Measurements from ENCODE around the gene TMEM74B.

The TMEM74B gene

GRCh38 chr20:1195226-1195625 lies 10.4 kb upstream of the TMEM74B start:
- peaks cover 0 to 5% (median 0%) of the 10 kb centered on the region in 5 donors for H3K4me1 ChIP-seq (ENCODE audit: control insufficient read depth in 5 of 5, insufficient read depth in 5 of 5, low read length in 5 of 5)
- H3K9ac ChIP-seq (ENCODE audit: low read length in 5 of 5): no peak overlapping the region
- H3K9me3 ChIP-seq (ENCODE audit: control insufficient read depth in 5 of 5, low read length in 5 of 5): peaks cover 0 to 7% (median 0%) of the 10 kb centered on the region in 5 donors
- H3K27ac ChIP-seq (ENCODE audit: low read depth, low read length): no peak overlapping the region
- H3K27me3 ChIP-seq (ENCODE audit: control insufficient read depth in 5 of 5, insufficient read depth in 4 of 5, low read length in 5 of 5): no peaks in the 10 kb centered on the region
- no peaks in the 10 kb centered on the region for H3K36me3 ChIP-seq (ENCODE audit: control insufficient read depth in 5 of 5, insufficient read depth in 5 of 5, low read length in 5 of 5)
- H3K4me3 ChIP-seq (ENCODE audit: low read depth in 1 of 5, low read length in 5 of 5): no peak overlapping the region

- Histone ChIP-seq H3K9ac (ENCODE audit: low read length in 5 of 5) (no peak overlapping the region), H3K9me3 (ENCODE audit: control insufficient read depth in 5 of 5, low read length in 5 of 5) (peaks cover 0 to 2% (median 0%) of the 10 kb centered on the region in 5 donors), H3K4me3 (ENCODE audit: low read depth in 1 of 5, low read length in 5 of 5) (no peak overlapping the region), H3K27ac (ENCODE audit: low read depth, low read length) (no peak overlapping the region), H3K27me3 (ENCODE audit: control insufficient read depth in 5 of 5, insufficient read depth in 4 of 5, low read length in 5 of 5) (peaks cover 0 to 6% (median 5%) of the 10 kb centered on the region in 5 donors), H3K36me3 (ENCODE audit: control insufficient read depth in 5 of 5, insufficient read depth in 5 of 5, low read length in 5 of 5) (no peaks in the 10 kb centered on the region), H3K4me1 (ENCODE audit: control insufficient read depth in 5 of 5, insufficient read depth in 5 of 5, low read length in 5 of 5) (peaks cover 0 to 6% (median 0%) of the 10 kb centered on the region in 5 donors)
Observed at GRCh38 chr20:1191299-1191698, 6.5 kb upstream of the TMEM74B start.

- Histone ChIP-seq H3K36me3 (ENCODE audit: control insufficient read depth in 5 of 5, insufficient read depth in 5 of 5, low read length in 5 of 5) (no peaks in the 10 kb centered on the region), H3K27ac (ENCODE audit: low read depth, low read length) (no peak overlapping the region)
Observed at GRCh38 chr20:1190847-1191246, 6.1 kb upstream of the TMEM74B start.

GRCh38 chr20:1189827-1190226 lies 5.0 kb upstream of the TMEM74B start:
- Histone ChIP-seq H3K9ac (ENCODE audit: low read length in 5 of 5) (no peak overlapping the region), H3K4me1 (ENCODE audit: control insufficient read depth in 5 of 5, insufficient read depth in 5 of 5, low read length in 5 of 5) (peaks cover 0 to 12% (median 6%) of the 10 kb centered on the region in 5 donors), H3K27me3 (ENCODE audit: control insufficient read depth in 5 of 5, insufficient read depth in 4 of 5, low read length in 5 of 5) (peaks cover under 1 to 13% (median 8%) of the 10 kb centered on the region in 5 donors), H3K27ac (ENCODE audit: low read depth, low read length) (no peak overlapping the region), H3K4me3 (ENCODE audit: low read depth in 1 of 5, low read length in 5 of 5) (no peak overlapping the region), H3K36me3 (ENCODE audit: control insufficient read depth in 5 of 5, insufficient read depth in 5 of 5, low read length in 5 of 5) (no peaks in the 10 kb centered on the region), H3K9me3 (ENCODE audit: control insufficient read depth in 5 of 5, low read length in 5 of 5) (no peaks in the 10 kb centered on the region)

More at GRCh38 chr20:1190847-1191246, 6.1 kb upstream of the TMEM74B start:
- peaks cover 0 to 10% (median 3%) of the 10 kb centered on the region in 5 donors for H3K4me1 ChIP-seq (ENCODE audit: control insufficient read depth in 5 of 5, insufficient read depth in 5 of 5, low read length in 5 of 5)
- no peak overlapping the region for H3K4me3 ChIP-seq (ENCODE audit: low read depth in 1 of 5, low read length in 5 of 5)
- H3K9ac ChIP-seq (ENCODE audit: low read length in 5 of 5): no peak overlapping the region
- H3K27me3 ChIP-seq (ENCODE audit: control insufficient read depth in 5 of 5, insufficient read depth in 4 of 5, low read length in 5 of 5): peaks cover 0 to 10% (median 8%) of the 10 kb centered on the region in 5 donors
- no peaks in the 10 kb centered on the region for H3K9me3 ChIP-seq (ENCODE audit: control insufficient read depth in 5 of 5, low read length in 5 of 5)

GRCh38 chr20:1188347-1188746 lies 3.6 kb upstream of the TMEM74B start:
- Histone ChIP-seq H3K36me3 (ENCODE audit: control insufficient read depth in 5 of 5, insufficient read depth in 5 of 5, low read length in 5 of 5) (no peaks in the 10 kb centered on the region), H3K9me3 (ENCODE audit: control insufficient read depth in 5 of 5, low read length in 5 of 5) (no peaks in the 10 kb centered on the region), H3K4me1 (ENCODE audit: control insufficient read depth in 5 of 5, insufficient read depth in 5 of 5, low read length in 5 of 5) (peaks cover 0 to 18% (median 12%) of the 10 kb centered on the region in 5 donors), H3K4me3 (ENCODE audit: low read depth in 1 of 5, low read length in 5 of 5) (no peak overlapping the region), H3K27ac (ENCODE audit: low read depth, low read length) (no peak overlapping the region), H3K9ac (ENCODE audit: low read length in 5 of 5) (no peak overlapping the region), H3K27me3 (ENCODE audit: control insufficient read depth in 5 of 5, insufficient read depth in 4 of 5, low read length in 5 of 5) (peaks cover 12 to 26% (median 15%) of the 10 kb centered on the region in 5 donors)

- Histone ChIP-seq H3K4me1 (ENCODE audit: control insufficient read depth in 5 of 5, insufficient read depth in 5 of 5, low read length in 5 of 5) (peaks cover 0 to 18% (median 12%) of the 10 kb centered on the region in 5 donors), H3K4me3 (ENCODE audit: low read depth in 1 of 5, low read length in 5 of 5) (no peak overlapping the region), H3K27me3 (ENCODE audit: control insufficient read depth in 5 of 5, insufficient read depth in 4 of 5, low read length in 5 of 5) (peaks cover 12 to 28% (median 15%) of the 10 kb centered on the region in 5 donors), H3K9me3 (ENCODE audit: control insufficient read depth in 5 of 5, low read length in 5 of 5) (no peaks in the 10 kb centered on the region), H3K9ac (ENCODE audit: low read length in 5 of 5) (no peak overlapping the region), H3K27ac (ENCODE audit: low read depth, low read length) (no peak overlapping the region), H3K36me3 (ENCODE audit: control insufficient read depth in 5 of 5, insufficient read depth in 5 of 5, low read length in 5 of 5) (no peaks in the 10 kb centered on the region)
Observed at GRCh38 chr20:1187605-1188171, 2.9 kb upstream of the TMEM74B start.

GRCh38 chr20:1186367-1186991 lies 1.7 kb upstream of the TMEM74B start:
- Histone ChIP-seq H3K36me3 (ENCODE audit: control insufficient read depth in 5 of 5, insufficient read depth in 5 of 5, low read length in 5 of 5) (no peaks in the 10 kb centered on the region), H3K27ac (ENCODE audit: low read depth, low read length) (no peak overlapping the region), H3K9ac (ENCODE audit: low read length in 5 of 5) (no peak overlapping the region), H3K9me3 (ENCODE audit: control insufficient read depth in 5 of 5, low read length in 5 of 5) (no peaks in the 10 kb centered on the region), H3K4me3 (ENCODE audit: low read depth in 1 of 5, low read length in 5 of 5) (no peak overlapping the region), H3K27me3 (ENCODE audit: control insufficient read depth in 5 of 5, insufficient read depth in 4 of 5, low read length in 5 of 5) (peaks cover 12 to 28% (median 15%) of the 10 kb centered on the region in 5 donors), H3K4me1 (ENCODE audit: control insufficient read depth in 5 of 5, insufficient read depth in 5 of 5, low read length in 5 of 5) (peaks cover 3 to 20% (median 12%) of the 10 kb centered on the region in 5 donors)

GRCh38 chr20:1185790-1186334 lies 1.1 kb upstream of the TMEM74B start:
- Histone ChIP-seq H3K36me3 (ENCODE audit: control insufficient read depth in 5 of 5, insufficient read depth in 5 of 5, low read length in 5 of 5) (peaks cover 0 to 6% (median 3%) of the 10 kb centered on the region in 5 donors), H3K9ac (ENCODE audit: low read length in 5 of 5) (no peak overlapping the region), H3K9me3 (ENCODE audit: control insufficient read depth in 5 of 5, low read length in 5 of 5) (no peaks in the 10 kb centered on the region), H3K4me3 (ENCODE audit: low read depth in 1 of 5, low read length in 5 of 5) (no peak overlapping the region), H3K4me1 (ENCODE audit: control insufficient read depth in 5 of 5, insufficient read depth in 5 of 5, low read length in 5 of 5) (peaks cover 3 to 20% (median 12%) of the 10 kb centered on the region in 5 donors), H3K27ac (ENCODE audit: low read depth, low read length) (no peak overlapping the region), H3K27me3 (ENCODE audit: control insufficient read depth in 5 of 5, insufficient read depth in 4 of 5, low read length in 5 of 5) (peaks cover 12 to 28% (median 15%) of the 10 kb centered on the region in 5 donors)

- H3K4me3 ChIP-seq (ENCODE audit: low read depth in 1 of 5, low read length in 5 of 5): peak overlapping the region in 2 of 5 donors; percentile 50
- no peak overlapping the region for H3K27ac ChIP-seq (ENCODE audit: low read depth, low read length)
- H3K4me1 ChIP-seq (ENCODE audit: control insufficient read depth in 5 of 5, insufficient read depth in 5 of 5, low read length in 5 of 5): peaks cover 3 to 20% (median 12%) of the 10 kb centered on the region in 5 donors
- no peak overlapping the region for H3K9ac ChIP-seq (ENCODE audit: low read length in 5 of 5)
- H3K9me3 ChIP-seq (ENCODE audit: control insufficient read depth in 5 of 5, low read length in 5 of 5): no peaks in the 10 kb centered on the region
- peaks cover 12 to 28% (median 15%) of the 10 kb centered on the region in 5 donors for H3K27me3 ChIP-seq (ENCODE audit: control insufficient read depth in 5 of 5, insufficient read depth in 4 of 5, low read length in 5 of 5)
- H3K36me3 ChIP-seq (ENCODE audit: control insufficient read depth in 5 of 5, insufficient read depth in 5 of 5, low read length in 5 of 5): peaks cover 0 to 8% (median 6%) of the 10 kb centered on the region in 5 donors
Observed at GRCh38 chr20:1185316-1185741, 548 bp upstream of the TMEM74B start.

GRCh38 chr20:1184260-1184637 lies 532 bp downstream of the TMEM74B start:
- Histone ChIP-seq H3K4me1 (ENCODE audit: control insufficient read depth in 5 of 5, insufficient read depth in 5 of 5, low read length in 5 of 5) (peaks cover 3 to 20% (median 12%) of the 10 kb centered on the region in 5 donors), H3K9ac (ENCODE audit: low read length in 5 of 5) (no peak overlapping the region), H3K36me3 (ENCODE audit: control insufficient read depth in 5 of 5, insufficient read depth in 5 of 5, low read length in 5 of 5) (peaks cover 0 to 8% (median 6%) of the 10 kb centered on the region in 5 donors), H3K27ac (ENCODE audit: low read depth, low read length) (no peak overlapping the region), H3K4me3 (ENCODE audit: low read depth in 1 of 5, low read length in 5 of 5) (peak overlapping the region in 3 of 5 donors; percentile 25 to 50 (median 50)), H3K27me3 (ENCODE audit: control insufficient read depth in 5 of 5, insufficient read depth in 4 of 5, low read length in 5 of 5) (peaks cover 12 to 28% (median 15%) of the 10 kb centered on the region in 5 donors), H3K9me3 (ENCODE audit: control insufficient read depth in 5 of 5, low read length in 5 of 5) (no peaks in the 10 kb centered on the region)
